Mesendoderm (in vitro differentiated cells): ENCODE measurements around the gene TBCA.
A peak's percentile ranks its signal among the peaks of the same experiment; 100 is the strongest.

ENCODE experiments used
- DNase-seq: peaks from one replicate; pipeline ENCODE4 v3.0.0; 2013
- H2AK5ac ChIP-seq: 2 replicates; pipeline ENCODE4 v1.6.1; 2013; ENCODE audit warnings: low read length, inconsistent platforms
- H2BK120ac ChIP-seq: 2 replicates; pipeline ENCODE4 v1.6.1; 2013; ENCODE audit warnings: low read depth, mild to moderate bottlenecking, low read length, moderate library complexity, mixed read lengths
- H2BK15ac ChIP-seq: replicated peaks from 2 replicates; pipeline ENCODE4 v1.6.1; 2013; ENCODE audit warnings: low read depth, mild to moderate bottlenecking, moderate library complexity
- H2BK5ac ChIP-seq: 2 replicates; pipeline ENCODE4 v1.6.1; 2013; ENCODE audit warnings: low read length, inconsistent platforms
- H3K18ac ChIP-seq: 2 replicates; pipeline ENCODE4 v1.6.1; 2013; ENCODE audit warnings: mild to moderate bottlenecking, low read length, mixed read lengths
- H3K23ac ChIP-seq: one replicate; pipeline ENCODE4 v1.6.1; 2013; ENCODE audit warnings: low read length
- H3K27ac ChIP-seq: 2 replicates; pipeline ENCODE4 v1.5.1; 2013; ENCODE audit warnings: low read depth, mild to moderate bottlenecking, inconsistent platforms, low read length, moderate library complexity
- H3K27me3 ChIP-seq: 2 replicates; pipeline ENCODE4 v1.6.1; 2013; ENCODE audit warnings: low read length, control low read depth, mild to moderate bottlenecking, inconsistent platforms; ENCODE audit not compliant: insufficient read depth, poor library complexity
- H3K36me3 ChIP-seq: 2 replicates; pipeline ENCODE4 v1.6.1; 2013; ENCODE audit warnings: low read length, inconsistent platforms; ENCODE audit not compliant: control insufficient read depth, insufficient read depth
- H3K4ac ChIP-seq: one replicate; pipeline ENCODE4 v1.6.1; 2013; ENCODE audit warnings: low read depth, mild to moderate bottlenecking, low read length, moderate library complexity
- H3K4me1 ChIP-seq: 2 replicates; pipeline ENCODE4 v1.6.1; 2013; ENCODE audit warnings: low read depth, low read length, inconsistent platforms; ENCODE audit not compliant: control insufficient read depth
- H3K4me2 ChIP-seq: 2 replicates; pipeline ENCODE4 v1.6.1; 2013; ENCODE audit warnings: low read length
- H3K4me3 ChIP-seq: 2 replicates; pipeline ENCODE4 v1.5.1; 2013; ENCODE audit warnings: mild to moderate bottlenecking, low read length
- H3K56ac ChIP-seq: one replicate; pipeline ENCODE4 v1.6.1; 2013; ENCODE audit warnings: low read length
- H3K79me1 ChIP-seq: 2 replicates; pipeline ENCODE4 v1.6.1; 2013; ENCODE audit warnings: low read length, inconsistent platforms
- H3K79me2 ChIP-seq: 2 replicates; pipeline ENCODE4 v1.6.1; 2013; ENCODE audit warnings: mild to moderate bottlenecking, low read length; ENCODE audit not compliant: control insufficient read depth, insufficient read depth
- H3K9ac ChIP-seq: 2 replicates; pipeline ENCODE4 v1.6.1; 2013; ENCODE audit warnings: low read length, inconsistent platforms
- H4K5ac ChIP-seq: one replicate; pipeline ENCODE4 v1.6.1; 2013; ENCODE audit warnings: low read length
- H4K8ac ChIP-seq: one replicate; pipeline ENCODE4 v1.6.1; 2013; ENCODE audit warnings: low read depth, mild to moderate bottlenecking, control low read depth, low read length, moderate library complexity
- WGBS: extraction: QIAGEN DNeasy Blood & Tissue Kit; methylation state at CpG from one replicate; pipeline ENCODE4 v1.1.7; 2013; ENCODE audit warnings: low lambda C conversion rate, missing lambda C conversion rate; ENCODE audit not compliant: insufficient coverage; ENCODE audit errors: extremely low coverage; 5-methylcytosine and 5-hydroxymethylcytosine counted together

The TBCA gene

GRCh38 chr5:77644371-77645157 lies 131.6 kb downstream of the TBCA start:
- no peak overlapping the region for H2BK5ac ChIP-seq
- peaks cover 58% of the 10 kb centered on the region for H3K27me3 ChIP-seq
- H2AK5ac ChIP-seq, result no peak overlapping the region
- no peak overlapping the region for H3K18ac ChIP-seq
- H3K56ac ChIP-seq, result no peak overlapping the region
- H3K9ac ChIP-seq, result no peak overlapping the region
- no peak overlapping the region for H3K4me3 ChIP-seq
- WGBS, result no CpG with 5 or more reads among the region's 33 CpGs
- no peaks in the 10 kb centered on the region for H3K4me1 ChIP-seq
- H3K36me3 ChIP-seq, result no peaks in the 10 kb centered on the region
- DNase-seq, result peak; percentile 58
- H3K79me1 ChIP-seq, result no peaks in the 10 kb centered on the region
- no peak overlapping the region for H3K4ac ChIP-seq
- H4K5ac ChIP-seq, result no peak overlapping the region
- H3K4me2 ChIP-seq, result peak overlapping the region; percentile 35
- no peak overlapping the region for H4K8ac ChIP-seq
- no peak overlapping the region for H2BK15ac ChIP-seq
- H3K27ac ChIP-seq, result no peak overlapping the region
- H3K23ac ChIP-seq, result no peak overlapping the region
- H3K79me2 ChIP-seq, result no peaks in the 10 kb centered on the region
- no peak overlapping the region for H2BK120ac ChIP-seq

GRCh38 chr5:77643654-77644370 lies 132.3 kb downstream of the TBCA start:
- peak; percentile 42 for DNase-seq
- H3K4me3 ChIP-seq, result no peak overlapping the region

GRCh38 chr5:77642738-77643653 lies 133.1 kb downstream of the TBCA start:
- Histone ChIP-seq H3K18ac (no peak overlapping the region), H2BK5ac (no peak overlapping the region), H2BK120ac (no peak overlapping the region), H3K4me2 (peak overlapping the region; percentile 2), H3K4ac (no peak overlapping the region), H3K27me3 (peaks cover 58% of the 10 kb centered on the region), H3K79me2 (no peaks in the 10 kb centered on the region), H3K79me1 (no peaks in the 10 kb centered on the region), H2AK5ac (no peak overlapping the region), H3K27ac (no peak overlapping the region), H3K23ac (peak overlapping the region; percentile 83), H2BK15ac (no peak overlapping the region), H3K4me3 (no peak overlapping the region), H3K36me3 (no peaks in the 10 kb centered on the region), H3K4me1 (no peaks in the 10 kb centered on the region), H3K9ac (no peak overlapping the region), H4K8ac (no peak overlapping the region), H3K56ac (no peak overlapping the region), H4K5ac (no peak overlapping the region)
- peak; percentile 54 for DNase-seq
- WGBS, result no CpG with 5 or more reads among the region's 21 CpGs

More at GRCh38 chr5:77643654-77644370, 132.3 kb downstream of the TBCA start:
- no peak overlapping the region for H2BK15ac ChIP-seq
- H3K4me2 ChIP-seq, result peak overlapping the region; percentile 2
- H4K5ac ChIP-seq, result no peak overlapping the region
- no peak overlapping the region for H2BK120ac ChIP-seq
- H3K36me3 ChIP-seq, result no peaks in the 10 kb centered on the region
- WGBS, result no CpG with 5 or more reads among the region's 28 CpGs
- no peak overlapping the region for H2BK5ac ChIP-seq
- no peak overlapping the region for H3K4ac ChIP-seq
- H3K23ac ChIP-seq, result peak overlapping the region; percentile 83
- no peak overlapping the region for H2AK5ac ChIP-seq
- H3K18ac ChIP-seq, result no peak overlapping the region
- H3K4me1 ChIP-seq, result no peaks in the 10 kb centered on the region
- H3K27ac ChIP-seq, result no peak overlapping the region
- H3K9ac ChIP-seq, result no peak overlapping the region
- H3K79me1 ChIP-seq, result no peaks in the 10 kb centered on the region
- H4K8ac ChIP-seq, result no peak overlapping the region
- H3K56ac ChIP-seq, result no peak overlapping the region
- H3K27me3 ChIP-seq, result peaks cover 58% of the 10 kb centered on the region
- no peaks in the 10 kb centered on the region for H3K79me2 ChIP-seq

- Histone ChIP-seq H2AK5ac (no peak overlapping the region), H2BK15ac (no peak overlapping the region), H3K79me2 (no peaks in the 10 kb centered on the region), H2BK120ac (no peak overlapping the region), H3K27ac (no peak overlapping the region), H4K8ac (no peak overlapping the region), H3K27me3 (peaks cover 66% of the 10 kb centered on the region), H3K4me3 (no peak overlapping the region), H3K18ac (no peak overlapping the region), H4K5ac (no peak overlapping the region), H3K79me1 (no peaks in the 10 kb centered on the region), H2BK5ac (no peak overlapping the region), H3K4me1 (no peaks in the 10 kb centered on the region), H3K56ac (no peak overlapping the region), H3K9ac (no peak overlapping the region), H3K36me3 (no peaks in the 10 kb centered on the region), H3K4ac (no peak overlapping the region), H3K4me2 (no peak overlapping the region), H3K23ac (no peak overlapping the region)
- peak; percentile 33 for DNase-seq
- WGBS, result no CpG with 5 or more reads among the region's 19 CpGs
These were observed 134.0 kb downstream of the TBCA start for GRCh38 chr5:77641963-77642737.

- WGBS, result no CpG with 5 or more reads among the region's 23 CpGs
- Histone ChIP-seq H3K79me2 (no peaks in the 10 kb centered on the region), H3K9ac (no peak overlapping the region), H3K27me3 (peaks cover 69% of the 10 kb centered on the region), H3K4ac (no peak overlapping the region), H2BK5ac (no peak overlapping the region), H3K4me3 (no peak overlapping the region), H2BK15ac (no peak overlapping the region), H2AK5ac (no peak overlapping the region), H4K5ac (no peak overlapping the region), H4K8ac (no peak overlapping the region), H3K36me3 (no peaks in the 10 kb centered on the region), H3K23ac (no peak overlapping the region), H3K56ac (no peak overlapping the region), H3K79me1 (no peaks in the 10 kb centered on the region), H3K18ac (no peak overlapping the region), H2BK120ac (no peak overlapping the region), H3K27ac (no peak overlapping the region), H3K4me1 (peaks cover 2% of the 10 kb centered on the region), H3K4me2 (peak overlapping the region; percentile 32)
- DNase-seq, result peak; percentile 73
These were observed 134.7 kb downstream of the TBCA start for GRCh38 chr5:77641397-77641943.
